Neural cell (in vitro differentiated cells): ENCODE data around the gene PSMA7. TPM values are rescaled to one million over a fixed set of nuclear protein-coding genes. Genes with fewer than 3 reads are reported as not detected.

Source experiments
- H2AFZ ChIP-seq: fragments of 200-600, 300-800 bp; sonication (generic), shearing (Covaris generic); 2 replicates; pipeline ENCODE4 v1.6.0; 2014; ENCODE audit warnings: low read depth, mild to moderate bottlenecking, antibody characterized with exemption, low read length, moderate library complexity
- H3F3A ChIP-seq: fragments of 200-600 bp; shearing (Covaris generic); 2 replicates; pipeline ENCODE4 v1.6.1; 2016; ENCODE audit warnings: mild to moderate bottlenecking, moderate library complexity, mixed read lengths, antibody characterized with exemption, low read length; ENCODE audit not compliant: insufficient read depth, poor library complexity, severe bottlenecking
- H3K27ac ChIP-seq: fragments of 200-600, 300-800 bp; sonication (generic), shearing (Covaris generic); 2 replicates; pipeline ENCODE4 v1.5.1; 2014; ENCODE audit warnings: mild to moderate bottlenecking, low read length, moderate library complexity
- H3K27me3 ChIP-seq: fragments of 300-800, 200-600 bp; sonication (generic), shearing (Covaris generic); 2 replicates; pipeline ENCODE4 v1.6.0; 2014; ENCODE audit warnings: mild to moderate bottlenecking, low read depth, low read length, moderate library complexity; ENCODE audit not compliant: insufficient read depth
- H3K36me3 ChIP-seq: fragments of 300-800, 200-600 bp; sonication (generic), shearing (Covaris generic); 2 replicates; pipeline ENCODE4 v1.5.1; 2014; ENCODE audit warnings: mild to moderate bottlenecking, antibody characterized with exemption, low read length, moderate library complexity; ENCODE audit not compliant: insufficient read depth
- H3K4me2 ChIP-seq: fragments of 300-800, 200-600 bp; sonication (generic), shearing (Covaris generic); 2 replicates; pipeline ENCODE4 v1.6.0; 2014; ENCODE audit warnings: mild to moderate bottlenecking, low read length
- H3K4me3 ChIP-seq: fragments of 300-800, 200-600 bp; sonication (generic), shearing (Covaris generic); 2 replicates; pipeline ENCODE4 v1.5.1; 2014; ENCODE audit warnings: mild to moderate bottlenecking, low read length, moderate library complexity
- H3K79me2 ChIP-seq: fragments of 200-600 bp; shearing (Covaris generic); replicated peaks from 2 replicates; pipeline ENCODE4 v1.6.0; 2014; ENCODE audit warnings: mild to moderate bottlenecking, low read length, moderate library complexity; ENCODE audit not compliant: insufficient read depth
- H3K9ac ChIP-seq: fragments of 300-800, 200-600 bp; sonication (generic), shearing (Covaris generic); 2 replicates; pipeline ENCODE4 v1.6.1; 2016; ENCODE audit warnings: mild to moderate bottlenecking, low read length, mixed read lengths
- H3K9me2 ChIP-seq: fragments of 200-600 bp; shearing (Covaris generic); 2 replicates; pipeline ENCODE4 v1.6.1; 2016; ENCODE audit warnings: mild to moderate bottlenecking, low read length, mixed read lengths; ENCODE audit not compliant: insufficient read depth
- H3K9me3 ChIP-seq: fragments of 200-600, 300-800 bp; sonication (generic), shearing (Covaris generic); 2 replicates; pipeline ENCODE4 v1.6.1; 2016; ENCODE audit warnings: mild to moderate bottlenecking, mixed run types, low read length, moderate library complexity, mixed read lengths
- H4K20me1 ChIP-seq: fragments of 200-600 bp; shearing (Covaris generic); 2 replicates; pipeline ENCODE4 v1.6.1; 2016; ENCODE audit warnings: mild to moderate bottlenecking, mixed run types; ENCODE audit not compliant: insufficient read depth
- EP300 ChIP-seq: fragments of 450-650 bp; conservative IDR thresholded peaks from 2 replicates; pipeline ENCODE4 v1.6.1; 2014; ENCODE audit warnings: antibody characterized with exemption, mild to moderate bottlenecking, moderate library complexity; ENCODE audit not compliant: poor library complexity, severe bottlenecking
- EZH2 ChIP-seq: fragments of 200-600, 300-800 bp; shearing (Covaris generic), sonication (generic); IDR thresholded peaks from 2 replicates; pipeline ENCODE4 v1.6.1; 2014; ENCODE audit warnings: antibody characterized with exemption, low read length, borderline replicate concordance, mild to moderate bottlenecking; ENCODE audit not compliant: insufficient read depth, poor library complexity, severe bottlenecking
- MXI1 ChIP-seq: fragments of 450-650 bp; conservative IDR thresholded peaks from 2 replicates; pipeline ENCODE4 v1.6.1; 2014; ENCODE audit warnings: antibody characterized with exemption, mild to moderate bottlenecking; ENCODE audit not compliant: poor library complexity, severe bottlenecking
- POLR2AphosphoS5 ChIP-seq: IDR thresholded peaks from 2 replicates; pipeline ENCODE4 v1.6.1; 2012
- RAD21 ChIP-seq: fragments of 450-650 bp; conservative IDR thresholded peaks from 2 replicates; pipeline ENCODE4 v1.6.1; 2014; ENCODE audit warnings: antibody characterized with exemption, mild to moderate bottlenecking, moderate library complexity
- REST ChIP-seq: IDR thresholded peaks from 2 replicates; pipeline ENCODE4 v1.6.1; 2012; ENCODE audit warnings: borderline replicate concordance
- SMC3 ChIP-seq: fragments of 450-650 bp; conservative IDR thresholded peaks from 2 replicates; pipeline ENCODE4 v1.6.1; 2014; ENCODE audit warnings: antibody characterized with exemption, mild to moderate bottlenecking, moderate library complexity; ENCODE audit not compliant: poor library complexity
- TAF1 ChIP-seq: IDR thresholded peaks from 2 replicates; pipeline ENCODE4 v1.6.1; 2012; ENCODE audit warnings: low read depth
- polyA plus RNA-seq: library from polyadenylated mRNA; depleted of rRNA; stranded (reverse); fragments of >200 nt; gene quantifications from 2 replicates; pipeline ENCODE4 v1.2.3, GENCODE V29; 2014
- TF ChIP-seq, protein P1 (sequence below): fragments of 450-650 bp; IDR thresholded peaks from 2 replicates; pipeline ENCODE4 v1.5.1; 2014; ENCODE audit warnings: antibody characterized with exemption, mild to moderate bottlenecking, moderate library complexity; ENCODE audit not compliant: poor library complexity, severe bottlenecking

Gene PSMA7
- polyA plus RNA-seq, 1 donor from 2014 or later: 874 TPM

GRCh38 chr20:62158088-62158400 lies 14.8 kb upstream of the PSMA7 start:
- Histone ChIP-seq H2AFZ (no peak overlapping the region), H3K27me3 (no peaks in the 10 kb centered on the region), H3K27ac (no peak overlapping the region), H3K4me2 (no peak overlapping the region), H3K36me3 (no peaks in the 10 kb centered on the region), H3K4me3 (no peak overlapping the region), H3K9ac (no peak overlapping the region), H3K9me2 (no peaks in the 10 kb centered on the region), H3K79me2 (peaks cover 48% of the 10 kb centered on the region), H4K20me1 (peaks cover 17% of the 10 kb centered on the region), H3F3A (no peaks in the 10 kb centered on the region), H3K9me3 (no peaks in the 10 kb centered on the region)
- TF ChIP-seq REST (no peak), MXI1 (no peak), TAF1 (no peak), EZH2 (no peak), EP300 (no peak), RAD21 (no peak), POLR2AphosphoS5 (no peak), SMC3 (no peak)
- TF ChIP-seq, protein P1, sequence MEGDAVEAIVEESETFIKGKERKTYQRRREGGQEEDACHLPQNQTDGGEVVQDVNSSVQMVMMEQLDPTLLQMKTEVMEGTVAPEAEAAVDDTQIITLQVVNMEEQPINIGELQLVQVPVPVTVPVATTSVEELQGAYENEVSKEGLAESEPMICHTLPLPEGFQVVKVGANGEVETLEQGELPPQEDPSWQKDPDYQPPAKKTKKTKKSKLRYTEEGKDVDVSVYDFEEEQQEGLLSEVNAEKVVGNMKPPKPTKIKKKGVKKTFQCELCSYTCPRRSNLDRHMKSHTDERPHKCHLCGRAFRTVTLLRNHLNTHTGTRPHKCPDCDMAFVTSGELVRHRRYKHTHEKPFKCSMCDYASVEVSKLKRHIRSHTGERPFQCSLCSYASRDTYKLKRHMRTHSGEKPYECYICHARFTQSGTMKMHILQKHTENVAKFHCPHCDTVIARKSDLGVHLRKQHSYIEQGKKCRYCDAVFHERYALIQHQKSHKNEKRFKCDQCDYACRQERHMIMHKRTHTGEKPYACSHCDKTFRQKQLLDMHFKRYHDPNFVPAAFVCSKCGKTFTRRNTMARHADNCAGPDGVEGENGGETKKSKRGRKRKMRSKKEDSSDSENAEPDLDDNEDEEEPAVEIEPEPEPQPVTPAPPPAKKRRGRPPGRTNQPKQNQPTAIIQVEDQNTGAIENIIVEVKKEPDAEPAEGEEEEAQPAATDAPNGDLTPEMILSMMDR: no peak

GRCh38 chr20:62157387-62158087 lies 14.3 kb upstream of the PSMA7 start:
- no peak overlapping the region for H3K4me3 ChIP-seq
- H3K9me2 ChIP-seq: no peaks in the 10 kb centered on the region
- H3K36me3 ChIP-seq: no peaks in the 10 kb centered on the region
- peaks cover 53% of the 10 kb centered on the region for H3K79me2 ChIP-seq
- H3K9ac ChIP-seq: no peak overlapping the region
- H2AFZ ChIP-seq: no peak overlapping the region
- no peak overlapping the region for H3K4me2 ChIP-seq
- H3K9me3 ChIP-seq: no peaks in the 10 kb centered on the region
- H3K27me3 ChIP-seq: no peaks in the 10 kb centered on the region
- H3F3A ChIP-seq: no peaks in the 10 kb centered on the region
- H3K27ac ChIP-seq: no peak overlapping the region
- no peak for TF ChIP-seq TAF1
- no peak for TF ChIP-seq RAD21
- no peak for TF ChIP-seq REST
- TF ChIP-seq EP300: no peak
- TF ChIP-seq EZH2: no peak
- TF ChIP-seq, protein P1: no peak
- no peak for TF ChIP-seq SMC3
- TF ChIP-seq POLR2AphosphoS5: no peak
- TF ChIP-seq MXI1: no peak
- peaks cover 17% of the 10 kb centered on the region for H4K20me1 ChIP-seq
